ENCODE measurements around the gene SLC6A6. TPM values are rescaled to one million over a fixed set of nuclear protein-coding genes. Genes with fewer than 3 reads are reported as not detected.

Gene SLC6A6
- total RNA-seq, 1 donor, result 33.2 TPM

- no peak for DNase-seq (ENCODE audit: low read depth)
- no peak for TF ChIP-seq CTCF (IDR thresholded peaks at IDR 0.05; ENCODE audit: insufficient read depth, low read depth, low read length)
- H3K4me3 ChIP-seq (ENCODE audit: low read depth, low read length), result no peak overlapping the region
Measured at GRCh38 chr3:14361068-14361677, 41.2 kb upstream of the SLC6A6 start.

GRCh38 chr3:14362890-14363289 is 39.5 kb upstream of the SLC6A6 start:
- TF ChIP-seq CTCF (IDR thresholded peaks at IDR 0.05; ENCODE audit: insufficient read depth, low read depth, low read length), result no peak
- no peak overlapping the region for H3K4me3 ChIP-seq (ENCODE audit: low read depth, low read length)
- no peak for DNase-seq (ENCODE audit: low read depth)

GRCh38 chr3:14363379-14363778 is 39.0 kb upstream of the SLC6A6 start:
- H3K4me3 ChIP-seq (ENCODE audit: low read depth, low read length), result no peak overlapping the region
- no peak for DNase-seq (ENCODE audit: low read depth)
- no peak for TF ChIP-seq CTCF (IDR thresholded peaks at IDR 0.05; ENCODE audit: insufficient read depth, low read depth, low read length)

- DNase-seq (ENCODE audit: low read depth), result peak; percentile 31
- no peak for TF ChIP-seq CTCF (IDR thresholded peaks at IDR 0.05; ENCODE audit: insufficient read depth, low read depth, low read length)
- no peak overlapping the region for H3K4me3 ChIP-seq (ENCODE audit: low read depth, low read length)
Measured at GRCh38 chr3:14363991-14364390, 38.4 kb upstream of the SLC6A6 start.

GRCh38 chr3:14364580-14365292 is 37.7 kb upstream of the SLC6A6 start:
- TF ChIP-seq CTCF (IDR thresholded peaks at IDR 0.05; ENCODE audit: insufficient read depth, low read depth, low read length), result no peak
- H3K4me3 ChIP-seq (ENCODE audit: low read depth, low read length), result no peak overlapping the region
- DNase-seq (ENCODE audit: low read depth), result no peak

- H3K4me3 ChIP-seq (ENCODE audit: low read depth, low read length), result no peak overlapping the region
- no peak for TF ChIP-seq CTCF (IDR thresholded peaks at IDR 0.05; ENCODE audit: insufficient read depth, low read depth, low read length)
Measured at GRCh38 chr3:14366248-14366647, 36.2 kb upstream of the SLC6A6 start.

More at GRCh38 chr3:14366248-14366647, 36.2 kb upstream of the SLC6A6 start:
- no peak for DNase-seq (ENCODE audit: low read depth)

All from fibroblast of villous mesenchyme (primary cell).